HG02938 (cell line): ENCODE data around the gene NAMPT.

ENCODE experiments used
- ATAC-seq: cut with Tn5 transposase; IDR thresholded peaks from one replicate; pipeline ENCODE4 v1.9.1; 2021; ENCODE audit warnings: mild to moderate bottlenecking, moderate library complexity; ENCODE audit not compliant: unreplicated experiment

NAMPT gene

GRCh38 chr7:106277976-106278375, 6.8 kb downstream of the NAMPT start:
- ATAC-seq = no peak

DNA sequence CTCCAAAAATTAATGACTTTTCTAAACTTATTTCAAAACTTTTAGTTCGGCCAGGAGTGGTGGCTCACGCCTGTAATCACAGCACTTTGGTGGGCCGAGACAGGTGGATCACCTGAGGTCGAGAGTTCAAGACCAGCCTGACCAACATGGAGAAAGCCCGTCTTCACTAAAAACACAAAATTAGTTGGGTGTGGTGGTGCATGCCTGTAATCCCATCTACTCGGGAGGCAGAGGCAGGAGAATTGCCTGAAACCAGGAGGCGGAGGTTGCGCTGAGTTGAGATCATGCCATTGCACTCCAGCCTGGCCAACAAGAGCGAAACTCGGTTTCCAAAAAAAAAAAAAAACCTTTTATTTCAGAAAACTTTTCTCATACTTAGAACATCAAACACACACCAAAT, 8.3 kb downstream of the NAMPT start:
- no peak for ATAC-seq

DNA sequence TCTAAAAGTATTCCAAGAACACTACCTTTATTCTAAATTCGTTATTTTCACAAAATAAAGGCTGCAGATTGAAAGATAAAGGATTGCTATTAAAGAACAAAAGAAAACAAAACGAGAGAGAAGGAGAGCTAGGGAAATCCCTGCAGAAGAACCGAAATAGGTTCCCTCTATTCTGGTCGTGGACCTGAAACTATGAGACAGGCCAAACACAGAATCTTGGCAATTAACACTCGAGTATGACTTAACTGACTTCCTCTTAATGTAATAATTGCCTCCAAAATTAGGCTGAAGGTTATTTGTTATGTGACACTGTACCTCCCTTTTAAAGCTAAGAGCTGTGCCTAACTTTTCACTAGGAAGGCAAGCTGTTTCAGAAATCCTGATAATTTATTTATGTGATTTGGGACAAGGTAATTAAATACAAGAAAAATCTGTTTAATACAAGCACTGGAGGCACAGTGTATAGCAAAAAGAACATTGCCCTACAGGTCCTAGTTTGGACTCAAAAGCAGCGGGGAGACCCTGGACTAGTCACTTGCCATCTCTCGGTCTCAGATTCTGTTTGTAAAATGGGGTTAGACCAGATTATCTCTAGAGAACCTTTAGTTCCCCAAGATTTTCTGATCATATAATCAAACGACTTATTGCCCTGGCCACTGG, 11.6 kb downstream of the NAMPT start:
- peak; percentile 53 for ATAC-seq

- no peak for ATAC-seq
These were observed 14.4 kb downstream of the NAMPT start for GRCh38 chr7:106270122-106270977.

- no peak for ATAC-seq
These were observed 15.4 kb downstream of the NAMPT start for GRCh38 chr7:106269254-106269961.

DNA sequence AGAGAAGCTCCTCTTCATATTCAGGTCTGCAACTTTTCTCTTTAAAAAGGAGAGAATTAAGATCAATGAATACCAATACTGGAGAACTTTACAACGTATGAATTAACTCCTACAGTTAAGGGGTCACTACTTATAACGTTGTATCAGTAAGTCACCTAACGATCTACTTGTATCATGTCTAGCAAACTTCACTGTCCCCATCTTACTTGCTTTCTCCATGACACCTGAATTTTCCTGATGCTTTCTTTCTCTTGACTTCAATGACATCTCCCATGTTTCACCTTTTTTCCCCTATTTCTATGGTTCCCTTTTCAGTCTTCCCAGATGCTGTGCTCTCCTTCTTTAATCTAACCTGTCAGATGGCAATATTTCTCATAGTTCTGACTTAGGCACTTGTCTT, 19.6 kb downstream of the NAMPT start:
- no peak for ATAC-seq

GRCh38 chr7:106262221-106262881, 22.4 kb downstream of the NAMPT start:
- no peak for ATAC-seq

DNA sequence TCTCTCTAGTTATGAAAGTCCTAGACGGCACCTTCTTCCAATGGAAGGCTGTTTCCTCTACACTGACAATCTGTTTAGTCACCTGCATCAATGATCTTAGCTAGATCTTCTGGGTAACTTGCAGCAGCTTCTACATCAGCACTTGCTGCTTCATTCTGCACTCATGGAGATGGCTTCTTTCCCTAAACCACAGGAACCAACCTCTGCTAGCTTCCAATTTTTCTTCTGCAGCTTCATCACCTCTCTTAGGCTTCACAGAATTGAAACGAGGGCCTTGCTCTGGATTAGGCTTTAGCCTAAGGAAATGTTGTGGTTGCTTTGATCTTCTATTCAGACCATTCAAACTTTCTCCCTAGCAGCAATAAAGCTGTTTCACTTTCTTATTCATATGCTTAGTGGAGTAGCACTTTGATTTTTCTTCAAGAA, 24.6 kb downstream of the NAMPT start:
- ATAC-seq = no peak

GRCh38 chr7:106258789-106259188, 26.0 kb downstream of the NAMPT start:
- no peak for ATAC-seq

GRCh38 chr7:106257752-106258151, 27.0 kb downstream of the NAMPT start:
- ATAC-seq = no peak

DNA sequence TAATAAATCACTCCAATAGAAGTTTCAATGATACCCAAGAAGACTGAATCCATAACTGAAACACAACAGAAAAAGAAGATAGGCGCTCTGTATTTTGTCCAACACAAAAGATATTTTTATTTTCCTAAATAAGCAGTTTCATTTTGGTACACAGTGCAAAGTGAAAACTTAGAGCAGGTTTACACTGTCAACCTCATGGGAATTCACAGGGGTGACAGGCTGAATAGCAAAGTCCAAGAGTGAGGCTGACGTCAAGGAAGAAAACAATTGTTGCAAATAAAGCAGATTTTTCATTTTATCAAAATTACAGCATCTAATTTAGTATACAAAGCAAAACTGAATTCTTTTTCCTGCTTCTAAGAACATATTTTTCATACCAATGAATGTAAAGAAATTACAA, 28.6 kb downstream of the NAMPT start:
- ATAC-seq = no peak

GRCh38 chr7:106255246-106255645, 29.5 kb downstream of the NAMPT start:
- no peak for ATAC-seq

DNA sequence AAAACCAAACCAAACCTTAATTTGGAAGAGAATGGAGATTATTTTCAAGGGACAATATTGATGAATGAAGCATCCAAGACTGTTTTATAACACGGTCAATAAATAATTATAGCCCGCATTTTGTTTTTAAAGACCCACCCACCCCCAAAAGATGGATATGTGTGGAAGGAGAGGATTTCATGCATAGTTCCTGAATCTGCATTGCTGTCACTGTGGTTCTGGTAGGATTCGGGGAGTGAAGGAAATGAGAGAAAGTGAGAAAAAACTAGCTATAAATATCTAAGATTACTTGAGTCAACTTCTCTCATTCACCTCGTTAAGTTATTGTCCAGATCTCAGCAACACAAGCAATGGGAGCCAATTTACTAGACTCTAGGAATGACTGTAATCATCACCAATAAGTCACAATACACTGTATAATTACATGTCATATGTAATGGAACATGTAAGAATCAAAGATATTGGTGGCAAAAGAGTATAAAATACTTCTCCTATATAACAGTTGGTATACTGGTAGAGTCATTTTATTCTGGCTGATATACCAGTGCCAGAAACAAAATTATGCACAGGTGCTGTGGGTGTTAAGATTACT, 30.2 kb downstream of the NAMPT start:
- no peak for ATAC-seq

DNA sequence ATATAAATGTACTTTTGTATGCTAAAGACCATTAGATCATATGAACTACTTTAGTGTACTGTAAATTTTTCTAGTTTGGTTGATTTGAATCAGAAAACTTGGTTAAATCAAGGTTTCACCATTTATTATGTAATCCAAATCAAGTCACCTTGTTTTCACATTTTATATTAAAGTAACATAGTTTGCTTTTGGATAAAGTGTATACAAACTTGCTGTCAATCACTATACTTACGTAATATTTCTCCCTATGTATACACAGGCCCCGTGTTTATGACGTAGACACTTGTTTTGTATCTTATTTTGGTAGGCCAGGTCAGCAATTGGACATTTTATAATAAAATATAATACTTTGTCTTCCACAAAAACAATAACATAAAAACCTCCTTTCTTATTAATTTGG, 32.2 kb downstream of the NAMPT start:
- no peak for ATAC-seq

- no peak for ATAC-seq
These were observed 35.3 kb downstream of the NAMPT start for GRCh38 chr7:106249488-106249887.

- no peak for ATAC-seq
These were observed 36.2 kb downstream of the NAMPT start for GRCh38 chr7:106248600-106248999.

- no peak for ATAC-seq
These were observed 36.9 kb downstream of the NAMPT start for GRCh38 chr7:106247841-106248240.

DNA sequence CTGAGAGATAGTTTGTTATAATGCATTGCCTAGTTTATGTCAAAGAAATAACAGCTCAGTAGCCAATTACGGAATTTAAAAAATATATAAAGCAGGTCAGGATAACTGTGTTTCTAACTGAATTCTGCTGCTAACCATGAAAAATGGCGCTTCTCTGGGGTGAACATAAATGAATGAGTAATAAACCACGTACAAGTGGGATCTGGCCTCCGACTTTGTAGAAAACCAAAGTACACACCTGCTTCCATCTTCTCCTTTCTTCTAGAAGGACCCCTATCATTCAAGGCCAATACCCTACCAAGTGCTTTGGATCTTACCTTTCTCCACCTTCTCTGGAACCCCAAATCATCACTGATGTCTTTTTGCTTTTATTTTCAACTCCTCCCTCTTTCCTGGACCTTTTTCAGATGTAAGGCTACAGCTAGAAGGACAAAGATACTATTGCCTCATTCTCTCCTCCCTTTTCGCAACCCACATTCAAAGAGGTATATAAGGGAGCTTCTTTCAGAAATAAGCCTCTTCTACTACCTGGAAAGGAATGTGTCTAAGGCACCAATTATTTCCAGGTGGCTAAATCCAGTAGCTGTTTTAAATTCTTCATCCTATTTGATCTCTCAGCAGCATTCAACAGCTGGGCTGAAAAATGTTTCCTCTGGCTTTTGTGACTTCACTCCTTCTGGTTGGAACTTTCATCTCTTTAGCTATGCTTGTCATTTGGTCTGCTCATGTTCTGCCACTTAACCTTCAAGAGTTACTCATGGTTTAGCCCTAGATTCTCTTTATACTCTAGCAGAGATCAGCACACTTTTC, 37.7 kb downstream of the NAMPT start:
- no peak for ATAC-seq

DNA sequence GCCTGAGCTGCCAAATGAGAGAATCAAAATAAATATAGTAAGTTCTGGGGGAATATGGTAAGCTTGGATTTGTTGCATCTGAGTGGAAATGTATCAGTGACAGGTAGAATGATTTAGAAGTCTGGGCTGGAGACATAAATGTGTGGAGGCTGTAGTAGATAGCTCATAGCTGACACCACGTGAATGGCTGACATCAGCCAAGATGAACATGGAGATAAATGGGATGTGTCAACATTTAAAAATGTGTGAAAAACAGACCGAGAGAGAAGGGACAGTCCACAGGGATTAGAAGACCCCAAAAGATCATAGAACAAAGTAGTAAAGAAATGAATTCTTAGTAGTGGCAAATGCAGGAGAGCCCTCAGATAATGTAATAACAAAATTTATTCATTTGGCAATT, 40.9 kb downstream of the NAMPT start:
- no peak for ATAC-seq

- no peak for ATAC-seq
These were observed 45.4 kb downstream of the NAMPT start for GRCh38 chr7:106239406-106239805.
